Neuronal stem cell (in vitro differentiated cells): Measurements from ENCODE around the gene RAD9B.

Experiments
- DNase-seq: peaks from one replicate; pipeline ENCODE4 v3.0.0-alpha.2; 2013; ENCODE audit warnings: low spot score
- H2AFZ ChIP-seq: one replicate; pipeline ENCODE4 v1.6.1; 2013; ENCODE audit warnings: mild to moderate bottlenecking, low read length, inconsistent platforms
- H2AK5ac ChIP-seq: 2 replicates; pipeline ENCODE4 v1.6.1; 2013; ENCODE audit warnings: low read depth, mild to moderate bottlenecking, inconsistent platforms, low read length, moderate library complexity, mixed read lengths
- H2BK120ac ChIP-seq: 2 replicates; pipeline ENCODE4 v1.6.1; 2013; ENCODE audit warnings: low read depth, mild to moderate bottlenecking, inconsistent platforms, low read length, moderate library complexity, mixed read lengths
- H2BK12ac ChIP-seq: one replicate; pipeline ENCODE4 v1.6.1; 2013; ENCODE audit warnings: low read length, inconsistent platforms
- H2BK15ac ChIP-seq: 2 replicates; pipeline ENCODE4 v1.6.1; 2013; ENCODE audit warnings: mild to moderate bottlenecking, low read length, inconsistent platforms, mixed read lengths
- H2BK5ac ChIP-seq: one replicate; pipeline ENCODE4 v1.6.1; 2013; ENCODE audit warnings: inconsistent platforms, mild to moderate bottlenecking, low read length, moderate library complexity
- H3K14ac ChIP-seq: one replicate; pipeline ENCODE4 v1.6.1; 2013; ENCODE audit warnings: low read length, inconsistent platforms
- H3K18ac ChIP-seq: 2 replicates; pipeline ENCODE4 v1.6.1; 2013; ENCODE audit warnings: low read length, inconsistent platforms
- H3K23ac ChIP-seq: 2 replicates; pipeline ENCODE4 v1.6.1; 2013; ENCODE audit warnings: low read depth, mild to moderate bottlenecking, mixed read lengths, low read length, inconsistent platforms; ENCODE audit not compliant: poor library complexity
- H3K27ac ChIP-seq: replicated peaks from 3 replicates; pipeline ENCODE4 v1.5.1; 2013; ENCODE audit warnings: low read length, inconsistent platforms
- H3K27me3 ChIP-seq, 3 experiments: 2 replicates each; pipeline ENCODE4 v1.6.1; 2013; ENCODE audit warnings: low read length in 3 of 3, mild to moderate bottlenecking in 2 of 3, inconsistent platforms in 1 of 3, low read depth in 1 of 3, mixed read lengths in 1 of 3, moderate library complexity in 1 of 3; ENCODE audit not compliant: control insufficient read depth in 3 of 3, insufficient read depth in 3 of 3
- H3K36me3 ChIP-seq, 2 donors: replicated peaks in 1 of 2; 2 replicates each; pipeline ENCODE4 v1.6.1; 2013; ENCODE audit warnings: low read length in 2 of 2; ENCODE audit not compliant: control insufficient read depth in 2 of 2, insufficient read depth in 2 of 2
- H3K4ac ChIP-seq: 2 replicates; pipeline ENCODE4 v1.6.1; 2013; ENCODE audit warnings: inconsistent platforms, mild to moderate bottlenecking, low read length, moderate library complexity
- H3K4me1 ChIP-seq, 2 donors: 1 replicate in 1 of 2; 2 replicates in 1 of 2; pipeline ENCODE4 v1.6.1; 2013; ENCODE audit warnings: low read length in 2 of 2, low read depth in 1 of 2; ENCODE audit not compliant: control insufficient read depth in 2 of 2, insufficient read depth in 1 of 2
- H3K4me2 ChIP-seq: one replicate; pipeline ENCODE4 v1.6.1; 2013; ENCODE audit warnings: mild to moderate bottlenecking, low read length, inconsistent platforms; ENCODE audit not compliant: insufficient read depth, poor library complexity, severe bottlenecking
- H3K4me3 ChIP-seq, 2 donors: 2 replicates each; pipeline ENCODE4 v1.5.1; 2013; ENCODE audit warnings: low read length in 2 of 2, mild to moderate bottlenecking in 2 of 2, inconsistent platforms in 1 of 2, moderate library complexity in 1 of 2
- H3K79me1 ChIP-seq: one replicate; pipeline ENCODE4 v1.6.1; 2013; ENCODE audit warnings: low read depth, mild to moderate bottlenecking, inconsistent platforms, low read length, moderate library complexity
- H3K9ac ChIP-seq: one replicate; pipeline ENCODE4 v1.6.1; 2013; ENCODE audit warnings: mild to moderate bottlenecking, low read depth, low read length, inconsistent platforms; ENCODE audit not compliant: poor library complexity
- H3K9me3 ChIP-seq, 2 donors: replicated peaks in 1 of 2; 2 replicates each; pipeline versions ENCODE3 to v1.6.1; 2013; ENCODE audit warnings: low read length in 2 of 2, mild to moderate bottlenecking in 2 of 2, inconsistent platforms in 1 of 2, low read depth in 1 of 2, mixed read lengths in 1 of 2, moderate library complexity in 1 of 2; ENCODE audit not compliant: control insufficient read depth in 2 of 2, insufficient read depth in 1 of 2
- H4K8ac ChIP-seq: one replicate; pipeline ENCODE4 v1.6.1; 2013; ENCODE audit warnings: low read depth, mild to moderate bottlenecking, inconsistent platforms, low read length, moderate library complexity
- H4K91ac ChIP-seq: one replicate; pipeline ENCODE4 v1.6.1; 2013; ENCODE audit warnings: low read length, low read depth, mild to moderate bottlenecking, inconsistent platforms; ENCODE audit not compliant: poor library complexity
- WGBS, 2 donors: extraction: QIAGEN DNeasy Blood & Tissue Kit; methylation state at CpG; one replicate each; pipeline ENCODE4 v1.1.7; 2013; ENCODE audit warnings: missing lambda C conversion rate in 2 of 2, mixed read lengths in 1 of 2; ENCODE audit not compliant: insufficient read length in 2 of 2, insufficient replicate concordance in 1 of 2; ENCODE audit errors: extremely low coverage in 2 of 2; 5-methylcytosine and 5-hydroxymethylcytosine counted together

Gene RAD9B

GRCh38 chr12:110501399-110501751, 756 bp upstream of the RAD9B start:
- H2BK120ac ChIP-seq = no peak overlapping the region
- no peak overlapping the region for H2BK5ac ChIP-seq
- no peaks in the 10 kb centered on the region for H3K27me3 ChIP-seq
- H3K79me1 ChIP-seq = no peaks in the 10 kb centered on the region
- peak; percentile 2 for DNase-seq
- H3K27ac ChIP-seq = no peak overlapping the region
- no CpG with 5 or more reads among the region's 17 CpGs for WGBS, 2 donors
- H2BK12ac ChIP-seq = no peak overlapping the region
- no peak overlapping the region for H3K18ac ChIP-seq
- H2AK5ac ChIP-seq = no peak overlapping the region
- no peak overlapping the region for H4K8ac ChIP-seq
- no peak overlapping the region for H3K4ac ChIP-seq
- H3K9ac ChIP-seq = peak overlapping the region; percentile 89
- no peak overlapping the region for H2BK15ac ChIP-seq
- no peak overlapping the region for H3K23ac ChIP-seq
- H3K4me3 ChIP-seq = peak overlapping the region; percentile 86 to 96
- H3K9me3 ChIP-seq = peaks cover 3 to 4% of the 10 kb centered on the region in 2 donors
- H3K14ac ChIP-seq = no peak overlapping the region
- peaks cover 0 to 4% of the 10 kb centered on the region in 2 donors for H3K4me1 ChIP-seq
- peak overlapping the region; percentile 45 for H3K4me2 ChIP-seq
- no peak overlapping the region for H4K91ac ChIP-seq
- peak overlapping the region; percentile 86 for H2AFZ ChIP-seq
- peaks cover 0 to 30% of the 10 kb centered on the region in 2 donors for H3K36me3 ChIP-seq

DNA sequence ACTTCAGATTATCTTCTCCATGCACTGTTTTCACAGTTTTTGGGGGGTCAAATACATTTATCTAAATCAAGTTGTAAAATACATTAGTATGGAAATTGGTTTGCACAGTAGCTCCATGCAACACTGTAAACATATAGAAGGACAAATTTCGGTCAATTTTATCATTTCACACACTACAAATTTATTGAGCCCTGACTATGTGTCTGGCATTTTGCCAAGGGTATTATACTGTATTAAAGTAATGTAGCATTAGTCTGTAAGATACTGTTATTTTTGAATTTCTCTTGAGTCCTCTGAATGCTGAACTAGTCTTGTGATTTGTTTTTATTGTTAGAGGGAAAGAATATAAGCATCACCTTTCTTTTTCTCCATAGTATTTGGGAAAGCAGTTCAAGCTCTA, 1.3 kb downstream of the RAD9B start:
- no peak overlapping the region for H2BK12ac ChIP-seq
- no peaks in the 10 kb centered on the region for H3K79me1 ChIP-seq
- H2BK120ac ChIP-seq = no peak overlapping the region
- H3K9me3 ChIP-seq = peaks cover 3 to 4% of the 10 kb centered on the region in 2 donors
- H3K9ac ChIP-seq = no peak overlapping the region
- no peak overlapping the region for H2AK5ac ChIP-seq
- H2BK5ac ChIP-seq = no peak overlapping the region
- peaks cover 0 to 4% of the 10 kb centered on the region in 2 donors for H3K4me1 ChIP-seq
- H2BK15ac ChIP-seq = no peak overlapping the region
- no peak for DNase-seq
- no peak overlapping the region for H3K27ac ChIP-seq
- H4K91ac ChIP-seq = no peak overlapping the region
- H4K8ac ChIP-seq = no peak overlapping the region
- peaks cover 0 to 15% of the 10 kb centered on the region in 2 donors for H3K36me3 ChIP-seq
- H3K18ac ChIP-seq = no peak overlapping the region
- no CpG with 5 or more reads among the region's 1 CpG for WGBS, 2 donors
- no peak overlapping the region for H3K4me2 ChIP-seq
- no peak overlapping the region for H2AFZ ChIP-seq
- no peak overlapping the region for H3K14ac ChIP-seq
- H3K23ac ChIP-seq = no peak overlapping the region
- H3K27me3 ChIP-seq = no peaks in the 10 kb centered on the region
- H3K4ac ChIP-seq = no peak overlapping the region
- no peak overlapping the region for H3K4me3 ChIP-seq

DNA sequence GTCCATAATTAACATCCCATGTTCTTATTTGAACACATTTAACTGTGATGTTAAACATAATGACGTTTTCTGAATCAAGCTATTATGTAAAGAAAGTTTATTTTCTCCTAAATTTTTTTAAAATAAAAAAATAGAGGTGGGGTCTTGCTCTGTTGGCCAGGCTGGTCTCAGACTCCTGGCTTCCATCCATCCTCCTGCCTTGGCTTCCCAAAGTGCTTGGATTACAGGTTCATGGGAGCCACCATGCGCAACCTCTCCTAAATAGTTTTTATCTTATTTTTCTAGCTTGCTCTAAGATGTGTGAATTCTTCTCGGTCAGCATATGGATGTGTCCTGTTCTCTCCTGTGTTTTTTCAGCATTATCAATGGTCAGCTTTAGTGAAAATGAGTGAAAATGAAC, 3.2 kb downstream of the RAD9B start:
- no peaks in the 10 kb centered on the region for H3K36me3 ChIP-seq
- H2AFZ ChIP-seq = no peak overlapping the region
- H3K27me3 ChIP-seq = no peaks in the 10 kb centered on the region
- no peak overlapping the region for H2AK5ac ChIP-seq
- DNase-seq = no peak
- no peak overlapping the region for H3K4me3 ChIP-seq
- H3K18ac ChIP-seq = no peak overlapping the region
- H2BK5ac ChIP-seq = no peak overlapping the region
- H3K79me1 ChIP-seq = no peaks in the 10 kb centered on the region
- no peak overlapping the region for H3K9ac ChIP-seq
- H3K4me1 ChIP-seq = peaks cover 0 to 4% of the 10 kb centered on the region in 2 donors
- no peak overlapping the region for H2BK120ac ChIP-seq
- H3K9me3 ChIP-seq = peaks cover 3 to 4% of the 10 kb centered on the region in 2 donors
- no peak overlapping the region for H4K91ac ChIP-seq
- H3K27ac ChIP-seq = no peak overlapping the region
- no peak overlapping the region for H2BK15ac ChIP-seq
- no CpG with 5 or more reads among the region's 3 CpGs for WGBS, 2 donors
- H2BK12ac ChIP-seq = no peak overlapping the region
- no peak overlapping the region for H3K4me2 ChIP-seq
- H3K14ac ChIP-seq = no peak overlapping the region
- no peak overlapping the region for H3K23ac ChIP-seq
- no peak overlapping the region for H4K8ac ChIP-seq
- no peak overlapping the region for H3K4ac ChIP-seq

DNA sequence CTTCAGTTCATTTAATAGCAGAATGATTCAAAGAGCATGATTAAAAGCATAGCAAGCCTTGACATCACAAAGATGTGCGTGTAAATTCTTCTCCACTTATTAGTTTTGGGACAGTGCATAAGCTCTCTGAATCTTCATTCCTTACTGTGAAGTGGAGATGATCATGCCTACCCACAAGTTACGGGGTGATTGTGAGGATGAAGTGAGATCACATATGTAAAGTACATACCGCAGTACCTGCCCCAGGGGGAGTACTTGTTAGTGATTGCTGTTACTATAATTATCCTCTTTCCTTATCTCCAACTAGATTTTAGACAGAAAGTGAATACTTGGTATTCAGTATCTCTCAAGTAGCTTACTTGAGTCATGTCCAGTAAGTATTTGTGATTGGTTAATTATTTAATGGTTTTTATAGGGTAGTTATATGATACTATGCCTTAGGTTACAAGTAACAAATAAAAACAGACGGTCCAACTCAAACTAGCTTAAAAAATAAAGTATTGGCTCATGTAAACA, 6.0 kb downstream of the RAD9B start:
- Histone ChIP-seq H3K4me3 (no peak overlapping the region), H2BK120ac (no peak overlapping the region), H3K23ac (no peak overlapping the region)

More for the DNA sequence above, 6.0 kb downstream of the RAD9B start:
- Histone ChIP-seq H4K91ac (no peak overlapping the region), H3K27ac (no peak overlapping the region), H2AK5ac (no peak overlapping the region), H3K4me2 (no peak overlapping the region), H3K18ac (no peak overlapping the region), H4K8ac (no peak overlapping the region), H3K79me1 (no peaks in the 10 kb centered on the region), H3K9me3 (no peaks in the 10 kb centered on the region), H3K4me1 (no peaks in the 10 kb centered on the region), H2BK5ac (no peak overlapping the region), H2AFZ (no peak overlapping the region), H3K4ac (no peak overlapping the region), H3K36me3 (no peaks in the 10 kb centered on the region), H3K27me3 (no peaks in the 10 kb centered on the region), H3K14ac (no peak overlapping the region), H2BK15ac (no peak overlapping the region), H3K9ac (no peak overlapping the region), H2BK12ac (no peak overlapping the region)
- DNase-seq = no peak
- no CpG with 5 or more reads among the region's 4 CpGs for WGBS, 2 donors
